ENCODE data around the gene CD36. TPM values are rescaled to one million over a fixed set of nuclear protein-coding genes. Genes with fewer than 3 reads are reported as not detected.

The CD36 gene
- total RNA-seq, 4 donors from 2014 or later, result 5.4 to 186 (median 12.1) TPM

DNA sequence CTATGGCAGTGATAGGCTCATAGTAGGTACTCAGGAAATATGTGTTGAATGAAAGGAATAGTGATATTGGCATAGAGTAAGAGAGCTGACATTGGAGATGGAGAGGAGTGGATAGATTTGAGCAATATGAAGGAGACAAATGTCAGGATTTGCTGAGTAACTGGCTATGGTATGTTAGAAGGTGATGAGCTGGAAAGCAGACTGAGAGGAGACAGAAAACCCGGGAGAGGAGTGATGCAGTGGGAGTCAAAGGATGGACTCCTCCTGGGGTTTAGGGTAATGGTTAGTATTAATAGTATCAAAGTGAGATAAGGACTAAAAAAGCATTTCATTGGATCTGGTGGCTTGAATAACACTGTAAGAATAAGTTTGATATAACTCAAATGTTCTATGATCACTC lies 64.8 kb downstream of the CD36 start:
- Histone ChIP-seq H3K9me3 (no peaks in the 10 kb centered on the region), H3K27ac (no peak overlapping the region), H3K4me3 (no peak overlapping the region), H3K4me1 (no peaks in the 10 kb centered on the region), H3K27me3 (no peaks in the 10 kb centered on the region), H3K36me3 (no peaks in the 10 kb centered on the region)
- TF ChIP-seq POLR2A (IDR thresholded peaks at IDR 0.05), result no peak
- TF ChIP-seq, protein P1, sequence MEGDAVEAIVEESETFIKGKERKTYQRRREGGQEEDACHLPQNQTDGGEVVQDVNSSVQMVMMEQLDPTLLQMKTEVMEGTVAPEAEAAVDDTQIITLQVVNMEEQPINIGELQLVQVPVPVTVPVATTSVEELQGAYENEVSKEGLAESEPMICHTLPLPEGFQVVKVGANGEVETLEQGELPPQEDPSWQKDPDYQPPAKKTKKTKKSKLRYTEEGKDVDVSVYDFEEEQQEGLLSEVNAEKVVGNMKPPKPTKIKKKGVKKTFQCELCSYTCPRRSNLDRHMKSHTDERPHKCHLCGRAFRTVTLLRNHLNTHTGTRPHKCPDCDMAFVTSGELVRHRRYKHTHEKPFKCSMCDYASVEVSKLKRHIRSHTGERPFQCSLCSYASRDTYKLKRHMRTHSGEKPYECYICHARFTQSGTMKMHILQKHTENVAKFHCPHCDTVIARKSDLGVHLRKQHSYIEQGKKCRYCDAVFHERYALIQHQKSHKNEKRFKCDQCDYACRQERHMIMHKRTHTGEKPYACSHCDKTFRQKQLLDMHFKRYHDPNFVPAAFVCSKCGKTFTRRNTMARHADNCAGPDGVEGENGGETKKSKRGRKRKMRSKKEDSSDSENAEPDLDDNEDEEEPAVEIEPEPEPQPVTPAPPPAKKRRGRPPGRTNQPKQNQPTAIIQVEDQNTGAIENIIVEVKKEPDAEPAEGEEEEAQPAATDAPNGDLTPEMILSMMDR (IDR thresholded peaks at IDR 0.05), result no peak
- DNase-seq, result no peak
- intact Hi-C loops (cut with DNase I; ENCODE audit: low total_unique reads), result no loop called here

DNA sequence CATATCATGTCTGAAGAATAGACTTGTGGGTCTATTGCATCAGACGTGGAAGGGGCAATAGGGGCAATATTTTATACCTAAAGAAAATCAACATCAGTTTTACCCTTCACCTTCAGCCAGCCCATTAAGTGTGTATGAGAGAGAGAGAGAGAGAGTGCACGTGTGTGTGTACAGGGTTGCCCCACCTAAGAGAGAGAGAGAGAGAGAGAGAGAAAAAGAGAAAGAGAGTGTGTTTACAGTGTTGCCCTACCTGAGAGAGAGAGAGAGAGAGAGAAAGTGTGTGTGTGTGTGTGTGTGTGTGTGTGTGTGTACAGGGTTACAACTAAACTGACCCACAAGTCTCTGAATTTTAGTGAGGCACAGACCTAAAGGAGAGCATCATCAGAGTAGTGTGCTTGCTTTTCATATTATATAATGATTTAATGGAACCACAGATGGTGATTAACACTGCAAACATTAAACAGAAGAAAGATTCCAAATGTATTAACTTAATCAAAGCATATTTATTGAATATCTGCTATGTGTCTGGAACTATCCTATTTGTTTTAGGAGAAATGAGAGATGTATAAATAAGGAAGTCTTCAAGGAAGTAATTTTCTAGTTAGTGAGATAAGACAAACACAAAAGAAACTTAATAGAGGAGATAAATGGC lies 66.8 kb downstream of the CD36 start:
- H3K4me3 ChIP-seq, result no peak overlapping the region
- no peak for DNase-seq
- TF ChIP-seq POLR2A (IDR thresholded peaks at IDR 0.05), result no peak
- TF ChIP-seq, protein P1 (IDR thresholded peaks at IDR 0.05), result no peak
- H3K27me3 ChIP-seq, result no peaks in the 10 kb centered on the region
- intact Hi-C loops (cut with DNase I; ENCODE audit: low total_unique reads), result no loop called here
- no peak overlapping the region for H3K27ac ChIP-seq
- no peaks in the 10 kb centered on the region for H3K36me3 ChIP-seq
- H3K9me3 ChIP-seq, result no peaks in the 10 kb centered on the region
- H3K4me1 ChIP-seq, result no peaks in the 10 kb centered on the region

DNA sequence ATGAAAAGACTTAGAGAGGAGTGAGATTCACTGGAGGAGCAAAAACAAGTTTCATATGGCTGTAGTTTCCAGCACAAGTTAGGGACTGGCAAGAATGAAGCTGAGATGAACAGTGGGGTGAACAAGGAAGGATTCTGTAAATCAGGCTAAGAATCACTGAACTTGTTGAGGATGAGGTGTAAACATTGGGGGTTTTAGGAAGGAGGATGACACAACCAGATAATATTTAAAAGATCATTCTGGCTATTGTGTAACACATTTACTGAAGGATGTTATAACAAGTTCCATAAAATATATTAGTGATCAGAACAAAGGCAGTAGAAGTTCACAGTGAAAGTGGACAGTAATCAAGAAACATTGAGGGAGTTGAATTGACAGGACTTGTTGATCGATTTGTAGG lies 68.9 kb downstream of the CD36 start:
- H3K27me3 ChIP-seq, result no peaks in the 10 kb centered on the region
- no peaks in the 10 kb centered on the region for H3K36me3 ChIP-seq
- no peaks in the 10 kb centered on the region for H3K4me1 ChIP-seq
- H3K27ac ChIP-seq, result no peak overlapping the region
- intact Hi-C loops (cut with DNase I; ENCODE audit: low total_unique reads), result no loop called here
- no peak for DNase-seq
- no peak overlapping the region for H3K4me3 ChIP-seq
- no peaks in the 10 kb centered on the region for H3K9me3 ChIP-seq
- TF ChIP-seq POLR2A (IDR thresholded peaks at IDR 0.05), result no peak
- TF ChIP-seq, protein P1 (IDR thresholded peaks at IDR 0.05), result no peak

DNA sequence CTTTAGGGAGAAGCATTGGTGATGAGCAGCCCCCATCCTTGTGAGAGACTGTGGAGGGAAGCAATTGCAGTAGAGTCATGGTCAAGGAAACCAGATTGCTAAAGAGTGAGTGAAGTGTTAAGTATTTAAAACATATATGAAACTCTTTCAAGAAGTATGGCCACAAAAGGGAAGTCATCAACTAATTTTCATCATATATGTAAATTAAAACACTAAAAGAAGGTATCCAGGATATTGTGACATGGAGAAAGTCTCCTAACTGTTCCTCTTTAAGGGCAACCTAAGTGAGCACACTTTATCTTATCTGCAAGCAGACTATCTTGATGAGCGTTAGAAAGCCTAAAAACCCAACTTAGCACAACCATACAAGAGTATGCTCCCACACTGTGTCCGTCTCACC lies 69.7 kb downstream of the CD36 start:
- Histone ChIP-seq H3K4me3 (no peak overlapping the region), H3K27ac (no peak overlapping the region), H3K4me1 (no peaks in the 10 kb centered on the region), H3K9me3 (no peaks in the 10 kb centered on the region), H3K36me3 (no peaks in the 10 kb centered on the region), H3K27me3 (no peaks in the 10 kb centered on the region)
- DNase-seq, result no peak
- TF ChIP-seq POLR2A (IDR thresholded peaks at IDR 0.05), result no peak
- TF ChIP-seq, protein P1 (IDR thresholded peaks at IDR 0.05), result no peak
- intact Hi-C loops (cut with DNase I; ENCODE audit: low total_unique reads), result no loop called here

DNA sequence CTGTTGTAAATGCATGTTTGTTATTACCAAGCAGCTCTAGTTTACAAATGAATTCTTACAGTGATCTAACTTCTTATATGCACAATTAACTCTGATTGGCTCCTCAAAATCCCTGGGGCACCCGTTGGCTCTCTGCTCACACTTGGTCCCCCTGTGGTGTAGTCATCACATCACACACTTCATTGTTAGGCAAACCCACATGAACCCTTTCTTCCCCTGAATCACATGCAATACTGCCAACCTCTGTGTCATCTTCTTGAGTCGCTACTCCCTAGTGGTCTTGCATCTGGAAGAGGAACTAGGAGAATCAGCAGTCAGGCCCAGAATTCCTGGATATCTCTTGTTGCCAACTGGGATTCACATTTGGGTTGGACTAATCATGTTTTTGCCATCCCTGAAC lies 73.1 kb downstream of the CD36 start:
- no peak for TF ChIP-seq POLR2A (IDR thresholded peaks at IDR 0.05)
- no peaks in the 10 kb centered on the region for H3K27me3 ChIP-seq
- no peaks in the 10 kb centered on the region for H3K36me3 ChIP-seq
- no peak overlapping the region for H3K4me3 ChIP-seq
- H3K9me3 ChIP-seq, result no peaks in the 10 kb centered on the region
- H3K4me1 ChIP-seq, result no peaks in the 10 kb centered on the region
- DNase-seq, result no peak
- no peak overlapping the region for H3K27ac ChIP-seq
- intact Hi-C loops (cut with DNase I; ENCODE audit: low total_unique reads), result no loop called here

DNA sequence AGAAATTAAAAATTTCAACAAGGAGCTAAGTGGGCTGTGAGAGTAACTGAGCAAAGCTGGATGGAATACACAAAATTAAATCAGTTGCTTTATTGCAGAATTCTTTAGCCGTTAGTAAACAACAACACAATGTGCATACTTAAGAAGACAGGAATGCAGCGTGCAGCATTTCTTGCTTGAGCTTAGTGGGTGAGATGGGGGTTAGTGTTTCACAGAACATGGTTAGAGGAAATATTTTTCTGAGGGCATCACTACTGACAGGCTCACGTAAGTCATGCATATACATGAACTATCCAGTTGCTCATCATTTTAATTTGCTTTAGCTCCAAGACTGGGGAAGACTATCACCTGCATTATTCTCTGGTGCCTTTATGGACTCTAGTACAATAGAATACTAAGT lies 80.8 kb downstream of the CD36 start:
- H3K4me1 ChIP-seq, result peaks cover 0 to 20% of the 10 kb centered on the region in 2 donors
- intact Hi-C loops (cut with DNase I; ENCODE audit: low total_unique reads), result no loop called here

More for the DNA sequence above, 80.8 kb downstream of the CD36 start:
- H3K27ac ChIP-seq, result no peak overlapping the region
- no peaks in the 10 kb centered on the region for H3K9me3 ChIP-seq
- TF ChIP-seq, protein P1 (IDR thresholded peaks at IDR 0.05), result no peak
- TF ChIP-seq POLR2A (IDR thresholded peaks at IDR 0.05), result no peak
- H3K4me3 ChIP-seq, result no peak overlapping the region
- H3K27me3 ChIP-seq, result no peaks in the 10 kb centered on the region
- H3K36me3 ChIP-seq, result no peaks in the 10 kb centered on the region
- DNase-seq, result no peak

Measured in uterus (tissue), 4 donors.